GM10266 (cell line): ENCODE results near the gene GSG1L.

ENCODE experiments used
- DNase-seq: peaks from one replicate; pipeline ENCODE4 v3.0.0; 2012; ENCODE audit errors: extremely low spot score
- TF ChIP-seq, protein P1 (sequence below): IDR thresholded peaks from 2 replicates; pipeline ENCODE4 v1.5.1; 2012; ENCODE audit warnings: mild to moderate bottlenecking, low read depth; ENCODE audit not compliant: control insufficient read depth, insufficient read depth; ENCODE audit errors: missing control alignments

Gene GSG1L

DNA sequence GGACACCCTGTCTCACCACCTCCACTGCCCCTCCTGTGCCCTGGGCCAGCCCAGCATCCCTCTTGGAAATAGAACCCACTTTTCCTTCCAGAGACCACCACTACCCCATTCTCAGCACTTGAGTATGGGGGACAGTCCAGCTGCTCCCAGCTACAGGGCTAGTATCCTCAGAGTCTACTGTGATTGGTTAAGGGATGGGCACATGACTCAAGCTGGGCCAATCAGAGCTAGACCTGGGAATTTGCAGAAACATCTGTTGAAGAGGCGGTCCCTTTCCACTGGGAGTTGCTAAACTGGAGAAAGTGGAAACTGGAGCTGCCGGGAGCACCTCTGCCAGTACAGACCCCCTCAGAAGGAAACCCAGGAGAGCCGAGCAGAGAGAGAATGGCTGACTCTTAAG, 156.6 kb downstream of the GSG1L start:
- TF ChIP-seq, protein P1, sequence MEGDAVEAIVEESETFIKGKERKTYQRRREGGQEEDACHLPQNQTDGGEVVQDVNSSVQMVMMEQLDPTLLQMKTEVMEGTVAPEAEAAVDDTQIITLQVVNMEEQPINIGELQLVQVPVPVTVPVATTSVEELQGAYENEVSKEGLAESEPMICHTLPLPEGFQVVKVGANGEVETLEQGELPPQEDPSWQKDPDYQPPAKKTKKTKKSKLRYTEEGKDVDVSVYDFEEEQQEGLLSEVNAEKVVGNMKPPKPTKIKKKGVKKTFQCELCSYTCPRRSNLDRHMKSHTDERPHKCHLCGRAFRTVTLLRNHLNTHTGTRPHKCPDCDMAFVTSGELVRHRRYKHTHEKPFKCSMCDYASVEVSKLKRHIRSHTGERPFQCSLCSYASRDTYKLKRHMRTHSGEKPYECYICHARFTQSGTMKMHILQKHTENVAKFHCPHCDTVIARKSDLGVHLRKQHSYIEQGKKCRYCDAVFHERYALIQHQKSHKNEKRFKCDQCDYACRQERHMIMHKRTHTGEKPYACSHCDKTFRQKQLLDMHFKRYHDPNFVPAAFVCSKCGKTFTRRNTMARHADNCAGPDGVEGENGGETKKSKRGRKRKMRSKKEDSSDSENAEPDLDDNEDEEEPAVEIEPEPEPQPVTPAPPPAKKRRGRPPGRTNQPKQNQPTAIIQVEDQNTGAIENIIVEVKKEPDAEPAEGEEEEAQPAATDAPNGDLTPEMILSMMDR: no peak
- DNase-seq: no peak

DNA sequence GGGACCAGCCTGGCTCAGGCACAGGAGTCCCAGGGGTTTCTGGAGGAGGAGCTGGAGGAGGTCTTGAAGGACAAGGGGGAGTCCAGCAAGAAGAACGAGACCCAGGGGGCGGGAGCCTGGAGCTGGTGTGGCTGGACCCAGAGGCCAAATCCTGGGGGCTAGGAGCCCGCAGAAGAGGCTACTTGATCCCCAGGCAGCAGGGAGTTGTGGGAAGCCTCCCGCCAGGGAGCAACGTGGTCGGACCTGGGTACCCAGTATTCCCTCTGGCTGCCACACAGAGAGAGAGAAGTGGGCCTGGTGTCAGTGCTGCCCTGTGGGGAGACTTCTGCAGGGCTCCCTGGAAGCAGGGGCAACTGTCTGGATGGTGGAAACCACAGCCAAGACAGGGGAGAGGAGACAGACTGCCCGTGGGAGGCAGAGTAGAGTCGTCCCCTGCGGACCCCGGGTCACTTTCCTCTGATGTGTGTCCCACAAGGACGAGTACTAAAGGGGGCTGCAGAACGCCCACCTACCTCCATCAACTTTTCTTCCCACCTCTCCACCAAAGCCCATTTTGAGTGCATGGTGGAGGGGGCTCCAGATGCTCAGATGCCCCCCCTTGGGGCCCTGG, 160.4 kb downstream of the GSG1L start:
- TF ChIP-seq, protein P1: no peak
- DNase-seq: no peak

DNA sequence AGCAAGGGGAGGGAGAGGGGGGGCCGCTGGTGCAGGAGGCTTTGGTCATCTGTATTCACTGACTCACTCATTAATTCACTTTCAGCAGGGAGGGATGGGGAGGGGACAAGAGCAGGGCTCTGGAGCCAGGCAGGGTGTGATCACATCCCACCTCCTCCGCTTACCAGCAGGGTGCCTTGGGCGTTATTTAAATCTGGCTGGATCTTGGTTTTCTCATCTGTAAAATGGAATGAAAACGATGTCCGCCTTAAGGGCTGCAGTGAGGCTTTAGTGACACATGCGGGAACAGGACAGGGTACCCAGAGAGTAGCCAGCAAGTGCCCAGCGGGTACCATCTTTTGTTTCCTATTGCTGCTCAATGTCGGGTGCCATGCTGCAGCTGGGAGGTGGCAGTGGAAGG, 161.0 kb downstream of the GSG1L start:
- TF ChIP-seq, protein P1: no peak
- DNase-seq: no peak

DNA sequence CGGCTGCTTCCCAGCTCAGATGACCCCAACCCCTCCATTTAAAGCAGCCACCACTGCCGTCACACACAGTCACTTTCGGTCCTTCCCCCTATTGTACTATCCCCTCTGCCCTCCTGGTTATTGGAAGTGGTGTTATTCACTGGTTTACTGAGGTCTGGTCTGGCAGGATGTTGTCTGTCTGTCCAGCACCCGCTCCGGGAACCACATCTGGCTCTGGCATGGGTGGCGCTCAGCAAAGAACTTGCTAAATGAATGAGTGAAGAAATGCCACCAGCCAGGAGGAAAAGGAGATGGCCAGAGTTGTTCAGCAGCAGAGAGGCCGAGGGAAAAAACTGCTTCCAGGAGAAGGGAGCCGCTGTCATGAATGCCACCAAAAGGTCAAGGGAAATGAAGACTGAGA, 161.6 kb downstream of the GSG1L start:
- TF ChIP-seq, protein P1: no peak
- DNase-seq: no peak

DNA sequence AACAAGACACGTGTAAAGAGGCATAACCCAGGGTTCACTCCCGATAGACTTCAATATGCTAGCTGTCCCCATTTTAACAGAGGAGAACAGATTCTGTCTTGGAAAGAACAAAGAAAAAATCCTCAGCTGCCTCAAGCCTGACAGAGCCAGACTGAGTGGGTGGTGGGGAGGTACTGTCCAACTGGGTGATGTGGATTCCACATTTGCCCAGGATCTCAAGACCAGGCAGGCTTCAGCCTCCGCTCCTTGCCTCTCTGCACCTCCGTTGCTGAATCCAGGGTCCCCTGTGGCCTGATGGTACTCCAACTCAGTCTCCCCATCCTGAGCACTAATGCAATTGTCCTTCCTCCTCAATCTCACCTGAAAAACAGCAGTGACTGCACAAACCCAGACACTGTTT, 163.8 kb downstream of the GSG1L start:
- TF ChIP-seq, protein P1: no peak

DNA sequence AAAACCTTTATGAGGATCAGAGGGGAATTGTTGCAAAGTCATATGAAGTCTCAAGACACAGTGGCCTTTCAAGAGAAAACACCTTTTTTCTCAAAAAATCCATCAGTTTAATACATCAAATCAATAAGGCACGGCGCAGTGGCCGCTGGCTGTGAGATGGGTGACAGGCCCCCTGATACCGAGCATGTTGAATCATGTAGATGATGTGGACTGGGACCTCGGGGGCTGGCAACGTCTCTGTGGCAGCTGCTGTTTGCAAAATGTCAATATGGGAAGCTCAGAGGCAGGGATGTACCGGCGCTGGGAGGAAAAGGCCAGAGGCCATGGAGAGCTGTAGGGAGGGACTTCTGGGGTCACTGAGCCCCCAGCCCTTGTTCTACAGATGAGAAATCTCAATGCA, 169.1 kb downstream of the GSG1L start:
- DNase-seq: no peak
- TF ChIP-seq, protein P1: no peak

More for the DNA sequence above, 163.8 kb downstream of the GSG1L start:
- no peak for DNase-seq

DNA sequence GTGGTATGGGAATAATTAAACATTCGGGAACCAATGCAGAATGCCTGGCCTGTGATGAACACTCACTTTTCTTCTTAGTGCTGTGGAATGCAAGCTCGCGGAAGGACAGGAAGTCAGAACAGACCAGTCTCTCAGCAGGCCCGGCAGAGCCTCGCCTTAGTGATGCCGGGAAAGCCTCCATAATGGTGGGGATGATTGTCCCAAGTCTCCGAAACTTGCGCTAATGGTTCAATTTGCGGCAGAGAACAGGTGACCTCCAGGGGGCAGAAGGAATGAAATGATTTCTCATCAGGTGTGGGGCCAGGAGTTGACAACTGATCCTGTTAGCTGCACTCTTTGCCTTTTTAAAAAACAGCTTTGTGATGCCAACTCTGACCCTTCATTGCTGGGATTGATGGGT, 170.6 kb downstream of the GSG1L start:
- TF ChIP-seq, protein P1: no peak

More for the DNA sequence above, 170.6 kb downstream of the GSG1L start:
- no peak for DNase-seq
